Measurements from ENCODE around the gene IZUMO1.
"Not testable (repeated sequence)": the region's sequence is repeated elsewhere in the genome, so short reads cannot be mapped to it uniquely, and the experiment has no call there.

The IZUMO1 gene

DNA sequence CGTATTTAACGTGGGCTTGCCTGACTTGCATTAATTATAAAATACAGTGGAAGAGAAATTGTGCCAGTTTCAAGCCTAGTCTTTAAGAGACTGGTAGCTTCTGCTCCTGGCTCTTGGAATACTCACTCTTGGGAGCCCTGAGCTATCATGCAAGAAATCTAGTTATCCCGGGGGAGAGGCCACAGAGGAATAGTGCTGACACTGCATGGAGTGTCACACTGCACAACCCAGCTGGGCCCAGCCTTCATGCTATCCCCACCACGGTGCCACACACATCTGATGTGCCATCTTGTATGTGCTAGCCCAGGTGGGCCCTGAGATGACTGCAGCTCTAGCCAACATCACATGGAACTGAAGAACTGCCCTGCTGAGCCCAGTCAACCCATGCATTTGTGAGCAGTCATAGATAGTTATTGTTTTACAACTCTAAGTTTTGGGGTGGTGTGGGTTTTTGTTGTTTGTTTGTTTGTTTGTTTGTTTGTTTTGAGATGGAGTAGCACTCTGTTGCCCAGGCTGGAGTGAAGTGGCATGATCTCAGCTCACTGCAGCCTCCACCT is 35.5 kb downstream of the IZUMO1 start:
- no peak for DNase-seq

DNA sequence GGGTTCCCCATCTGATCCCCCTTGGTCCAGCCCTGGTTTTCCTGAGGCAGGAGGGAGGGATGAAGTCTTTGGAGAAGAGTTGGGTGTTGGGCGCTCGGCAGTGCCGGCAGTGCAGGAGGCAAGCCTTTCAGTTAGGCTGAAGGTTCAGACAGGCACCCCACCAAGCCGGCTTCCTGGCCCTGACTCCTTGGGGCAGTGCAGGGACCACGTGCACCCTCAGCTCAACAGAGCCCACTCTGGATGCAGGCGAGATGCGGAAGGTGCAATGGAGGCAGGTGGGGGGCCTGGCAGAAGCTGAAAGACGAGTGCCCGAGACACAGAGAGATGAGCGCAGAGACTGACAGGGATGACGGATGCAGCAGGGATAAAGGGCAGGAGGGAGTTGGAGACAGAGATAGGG is 38.2 kb downstream of the IZUMO1 start:
- no peak for DNase-seq

DNA sequence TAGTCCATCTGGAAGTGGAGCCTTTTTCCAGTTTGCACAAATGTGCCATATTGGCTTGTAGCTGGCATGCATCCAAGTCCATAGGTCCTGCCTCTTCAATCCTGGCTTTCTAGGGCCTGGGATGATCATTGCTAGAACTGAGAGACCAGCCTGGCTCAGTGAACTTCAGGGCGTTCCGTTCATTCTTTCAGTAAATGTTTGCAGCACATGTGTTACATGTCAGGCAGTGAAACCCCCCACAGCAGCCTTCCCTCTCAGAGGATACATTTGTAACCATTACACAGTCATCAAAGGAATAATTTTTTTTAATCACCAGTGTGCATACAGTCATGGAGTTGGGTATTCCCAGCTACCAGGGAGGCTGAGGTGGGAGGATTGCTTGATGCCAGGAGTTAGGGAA is 41.3 kb downstream of the IZUMO1 start:
- no peak for DNase-seq

- no peak for DNase-seq
These were observed 43.4 kb downstream of the IZUMO1 start for GRCh38 chr19:48703316-48703715.

GRCh38 chr19:48702701-48703100 is 44.0 kb downstream of the IZUMO1 start:
- no peak for DNase-seq

GRCh38 chr19:48698046-48698445 is 48.7 kb downstream of the IZUMO1 start:
- DNase-seq = no peak

DNA sequence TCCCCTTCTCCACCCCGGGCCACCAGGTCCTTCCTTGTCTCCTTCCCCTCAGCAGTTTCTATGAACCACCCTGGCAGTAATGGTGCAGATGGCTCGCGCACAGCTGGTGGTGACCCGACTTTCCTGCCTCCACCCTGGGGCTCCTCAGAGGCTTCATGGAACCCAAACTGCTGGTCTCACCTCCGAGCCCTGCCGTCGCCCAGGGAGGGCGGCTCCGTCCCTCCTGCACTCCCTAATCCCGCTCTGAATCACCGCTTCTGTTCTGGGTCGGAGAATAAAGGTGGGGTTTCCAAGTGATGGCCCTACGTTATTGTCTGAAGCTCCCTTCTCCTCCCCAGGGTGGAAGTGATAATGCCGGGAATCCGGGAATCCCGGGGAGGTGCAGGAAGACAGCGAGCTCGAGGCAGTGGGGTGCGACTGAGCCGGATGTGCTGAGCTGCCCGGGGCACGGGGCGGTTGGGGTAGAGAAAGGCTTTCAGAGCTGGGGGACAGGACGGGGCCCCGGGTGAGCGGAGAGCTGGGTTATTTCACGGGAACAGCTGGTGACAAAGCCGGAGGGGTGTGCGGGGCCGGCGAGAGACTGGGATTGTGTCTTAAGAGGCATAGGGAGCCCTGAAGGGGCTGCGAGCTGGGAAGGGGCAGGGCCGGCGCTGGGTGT is 50.2 kb downstream of the IZUMO1 start:
- DNase-seq = peak in 1 of 2 donors; percentile 22

- no peak for DNase-seq
These were observed 50.9 kb downstream of the IZUMO1 start, which contains the start of gene FUT2 for GRCh38 chr19:48695743-48696352. Gene FUT2, plus strand, starts transcription at chr19:48695971. Its CDS starts 6,986 bp downstream, at chr19:48702957.

GRCh38 chr19:48693629-48694028 is 53.1 kb downstream of the IZUMO1 start:
- not testable (repeated sequence) for DNase-seq
